IPS DF 19.7 (cell line): ENCODE measurements around the gene BLVRB.
"Not testable (repeated sequence)": the region's sequence is repeated elsewhere in the genome, so short reads cannot be mapped to it uniquely, and the experiment has no call there.

Experiments used
- DNase-seq: peaks from one replicate; pipeline ENCODE4 v3.0.0-alpha.2; 2013; ENCODE audit warnings: low read depth, low spot score

The BLVRB gene

DNA sequence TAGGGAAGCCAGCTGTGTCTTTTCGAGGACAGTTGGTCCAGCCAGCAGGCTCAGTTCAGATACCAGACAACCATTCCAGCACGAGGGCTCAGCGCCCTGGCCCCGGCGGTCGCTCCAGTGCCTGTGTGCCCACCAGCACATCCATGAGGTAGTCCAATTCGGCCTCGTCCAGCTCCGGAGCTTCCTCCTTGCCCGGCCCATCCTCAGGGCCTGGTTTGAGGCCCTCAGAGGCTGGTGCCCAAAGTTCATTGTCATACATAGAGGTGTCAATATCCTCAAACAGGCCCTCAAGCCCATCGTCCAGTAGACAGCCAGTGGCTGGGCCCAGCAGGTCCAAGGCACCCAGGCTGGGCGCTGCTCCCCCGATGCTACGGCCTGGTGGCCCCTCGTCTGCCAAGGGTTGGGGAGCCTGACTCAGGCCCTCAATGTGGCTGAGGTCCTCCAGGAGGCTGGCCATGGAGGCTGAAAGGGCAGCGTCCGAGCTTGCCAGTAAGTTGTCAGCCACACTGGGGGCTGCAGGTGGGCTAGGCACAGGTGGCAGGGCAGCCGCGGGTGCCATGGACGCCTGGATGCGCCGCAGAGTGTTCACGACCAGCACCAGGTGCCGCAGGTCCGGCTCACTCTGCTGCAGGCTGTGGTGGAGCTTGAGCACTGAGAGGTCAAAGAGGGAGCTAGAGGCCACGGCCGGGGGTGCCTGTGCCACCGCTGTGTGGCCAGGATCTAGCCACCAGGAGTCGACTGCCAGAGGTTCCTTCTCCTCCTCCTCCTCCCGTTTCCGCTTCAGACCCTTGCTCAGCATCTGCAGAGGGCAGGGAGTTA is 42.6 kb downstream of the BLVRB start:
- no peak for DNase-seq

DNA sequence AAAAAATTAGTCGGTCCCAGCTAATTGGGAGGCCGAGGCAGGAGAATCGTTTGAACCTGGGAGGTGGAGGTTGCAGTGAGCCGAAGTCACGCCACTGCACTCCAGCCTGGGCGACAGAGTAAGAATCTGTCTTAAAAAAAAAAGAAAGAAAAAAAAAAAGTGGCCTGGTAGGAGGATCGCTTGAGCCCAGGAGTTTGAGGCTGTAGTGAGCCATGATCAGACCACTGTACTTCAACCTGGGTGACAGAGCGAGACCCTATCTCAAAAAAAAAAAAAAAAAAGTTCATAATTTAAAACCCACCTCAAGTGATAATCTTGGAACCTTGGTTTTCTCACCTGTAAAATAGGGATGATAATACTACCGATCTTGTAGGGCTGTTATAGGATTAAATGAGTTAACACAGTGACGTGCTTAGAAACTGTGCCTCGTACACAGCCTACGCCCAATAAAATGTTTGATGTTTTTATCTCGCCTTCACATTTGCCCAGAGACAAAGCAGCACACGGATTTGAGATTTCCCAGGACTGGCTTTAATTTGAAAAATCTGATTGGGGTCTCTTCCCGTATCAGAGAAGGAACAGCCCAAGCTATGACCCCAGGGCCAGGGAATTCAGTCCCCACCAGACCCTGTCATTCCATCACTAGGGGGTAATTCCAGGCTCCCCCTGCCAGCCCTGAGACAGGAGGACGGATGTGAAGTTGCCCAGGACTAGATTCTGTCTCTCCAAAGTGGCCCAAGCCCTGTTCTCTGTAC is 43.4 kb downstream of the BLVRB start:
- DNase-seq: no peak

- DNase-seq: no peak
Observed at GRCh38 chr19:40420766-40421765, 44.5 kb downstream of the BLVRB start.

GRCh38 chr19:40420451-40420765 is 45.1 kb downstream of the BLVRB start:
- no peak for DNase-seq

- DNase-seq: no peak
Observed at GRCh38 chr19:40419780-40420179, 45.8 kb downstream of the BLVRB start.

DNA sequence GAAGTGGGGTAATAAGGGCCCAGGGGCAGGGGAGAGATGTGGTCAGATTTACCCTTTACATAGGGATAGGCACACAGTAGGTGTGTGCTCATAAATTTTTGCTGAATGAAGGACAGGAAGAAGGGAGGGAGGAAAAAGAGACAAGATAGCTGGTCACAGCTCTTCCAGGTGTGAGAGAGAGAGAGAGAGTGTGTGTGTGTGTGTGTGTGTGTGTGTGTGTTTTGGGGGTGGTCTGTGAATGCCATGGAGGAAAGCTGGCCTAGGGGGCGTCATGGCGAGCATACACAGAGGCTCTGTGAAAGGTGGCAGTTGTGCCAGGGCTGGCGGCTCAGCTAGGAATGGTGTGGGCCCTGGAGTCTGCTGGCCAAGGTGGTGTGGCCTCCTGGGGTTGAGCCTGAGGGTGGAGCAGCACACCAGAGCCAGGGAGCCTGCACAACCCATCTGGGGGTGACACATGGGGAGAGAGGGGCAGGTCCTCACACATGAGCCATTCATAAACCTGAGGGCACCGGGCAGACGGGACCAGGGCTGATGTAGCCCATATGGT is 46.4 kb downstream of the BLVRB start:
- DNase-seq: no peak

GRCh38 chr19:40418040-40418439 is 47.5 kb downstream of the BLVRB start:
- DNase-seq: no peak

DNA sequence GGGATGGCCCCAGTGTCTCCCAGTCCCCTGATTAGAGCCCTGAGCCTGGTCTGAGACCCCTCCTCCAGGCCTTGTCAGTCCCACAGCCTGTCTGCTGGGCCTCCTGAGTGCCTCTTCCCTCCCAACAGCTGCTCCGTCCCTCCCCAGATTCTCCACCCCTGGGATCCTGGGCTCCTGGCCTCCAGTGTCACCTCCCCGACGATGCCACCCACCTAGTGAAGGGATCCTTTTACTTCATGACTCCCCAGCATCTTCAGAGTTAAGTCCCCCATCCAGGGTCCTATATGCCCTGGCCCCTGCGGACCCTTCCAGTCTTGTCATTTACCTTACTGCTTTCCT is 47.9 kb downstream of the BLVRB start:
- no peak for DNase-seq

DNA sequence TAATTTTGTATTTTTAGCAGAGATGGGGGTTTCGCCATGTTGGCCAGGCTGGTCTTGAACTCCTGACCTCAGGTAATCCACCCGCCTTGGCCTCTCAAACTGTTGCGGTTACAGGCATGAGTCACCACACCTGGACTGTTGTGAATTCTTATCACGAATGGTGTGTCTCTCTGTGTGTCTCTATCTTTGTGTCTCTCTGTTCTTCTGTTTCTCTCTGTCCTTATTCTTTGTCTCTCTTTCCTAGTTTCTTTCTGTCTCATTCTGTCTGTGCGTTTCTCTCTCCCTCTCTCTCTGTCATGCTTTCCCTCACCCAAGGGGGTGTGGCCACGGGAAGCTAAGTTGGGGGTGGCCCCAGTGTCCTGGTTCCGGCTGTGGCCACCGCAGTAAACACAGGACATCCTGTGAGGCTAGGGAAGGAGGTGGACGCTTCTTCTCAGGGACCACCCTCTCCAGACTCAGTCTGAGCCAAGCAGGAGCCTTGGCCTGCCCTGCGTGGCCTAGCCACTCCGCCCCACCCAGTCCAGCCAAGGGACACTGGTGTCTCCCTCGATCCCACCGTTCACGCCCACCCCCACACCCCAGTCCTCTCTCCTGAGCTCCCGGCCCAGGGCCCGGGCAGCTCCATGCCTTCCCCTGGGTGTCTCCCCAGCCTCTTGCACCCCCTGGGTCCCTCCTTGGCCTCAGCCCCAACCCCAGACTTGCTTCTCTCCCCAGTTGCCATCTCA is 48.5 kb downstream of the BLVRB start:
- no peak for DNase-seq

- DNase-seq: no peak
Observed at GRCh38 chr19:40415768-40416167, 49.8 kb downstream of the BLVRB start.

DNA sequence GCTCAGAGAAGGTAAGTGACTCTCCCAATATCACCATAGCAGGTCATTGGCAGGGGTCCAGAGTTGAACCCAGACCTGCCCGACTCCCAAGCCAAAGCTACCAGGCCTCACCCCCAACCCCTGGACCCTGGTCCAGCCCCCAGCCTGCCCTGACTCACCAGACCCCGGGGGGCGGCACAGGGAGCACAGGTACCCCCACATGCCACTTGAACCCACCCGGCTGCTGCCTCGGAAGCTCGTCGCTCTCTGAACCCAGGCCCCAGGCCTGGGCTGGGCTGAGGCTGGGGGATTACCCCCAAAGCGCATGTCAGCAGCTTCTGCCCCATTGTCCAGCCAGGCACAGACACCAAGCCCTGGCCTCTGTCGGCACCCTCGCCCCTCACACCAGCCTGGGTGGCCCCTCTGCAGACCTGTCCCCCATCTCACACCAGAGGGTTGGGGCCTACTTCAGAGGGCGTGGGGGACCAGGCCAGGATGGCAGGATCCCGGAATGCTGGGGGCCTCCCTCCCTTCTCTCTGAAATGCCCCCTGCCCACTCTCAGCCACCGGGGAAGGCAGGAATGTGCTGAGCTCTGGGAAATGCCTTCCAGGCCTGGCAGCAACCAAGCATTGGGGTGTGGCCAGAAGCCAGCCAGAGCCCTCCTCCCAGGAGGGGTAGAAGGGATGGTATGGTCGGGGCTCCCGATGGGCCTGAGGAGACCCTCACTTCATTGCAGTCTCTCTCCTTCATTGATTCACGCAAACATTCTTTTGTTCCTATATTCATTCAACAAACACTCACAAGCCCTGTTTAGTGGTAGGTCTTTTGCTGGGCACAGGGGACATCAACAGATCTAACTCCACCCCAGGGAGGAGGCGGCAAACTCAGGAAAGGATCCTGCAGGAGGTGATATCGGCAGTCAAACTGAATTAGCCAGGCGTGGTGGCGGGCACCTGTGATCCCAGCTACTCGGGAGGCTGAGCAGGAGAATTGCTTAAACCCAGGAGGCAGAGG is 50.7 kb downstream of the BLVRB start:
- no peak for DNase-seq

GRCh38 chr19:40413291-40413845 is 52.2 kb downstream of the BLVRB start, which contains the start of gene PRX:
Gene PRX (minus strand): TSS chr19:40413378. CDS start chr19:40407932, 5,446 bp downstream.
- DNase-seq: no peak

- no peak for DNase-seq
Observed at GRCh38 chr19:40412866-40413265, 52.7 kb downstream of the BLVRB start.

DNA sequence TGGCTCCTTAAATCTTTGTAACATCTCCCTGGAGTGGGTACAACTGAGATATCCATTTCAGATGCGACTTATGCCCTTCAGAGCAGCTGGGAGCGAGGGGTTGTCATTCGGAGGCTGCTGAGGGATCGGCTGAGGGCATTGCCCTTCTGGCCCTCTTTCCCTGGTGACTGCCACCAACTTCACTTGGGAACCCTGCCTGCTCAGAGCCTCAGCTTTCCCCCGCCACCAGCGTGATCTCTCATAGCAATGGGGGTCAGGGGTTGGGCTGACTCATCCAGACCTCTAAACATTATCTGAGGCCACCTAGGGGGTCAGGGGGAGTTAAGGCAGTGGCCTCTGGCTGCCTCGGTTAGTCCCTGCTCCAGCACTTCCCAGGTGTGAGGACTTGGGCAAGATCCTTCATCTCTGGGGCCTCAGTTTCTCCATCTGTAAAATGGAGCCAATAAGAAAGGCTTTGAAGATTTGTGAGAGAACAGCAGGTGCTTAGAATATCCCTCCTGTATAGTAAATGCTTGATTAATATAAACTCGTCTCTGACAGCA is 53.5 kb downstream of the BLVRB start:
- DNase-seq: no peak

DNA sequence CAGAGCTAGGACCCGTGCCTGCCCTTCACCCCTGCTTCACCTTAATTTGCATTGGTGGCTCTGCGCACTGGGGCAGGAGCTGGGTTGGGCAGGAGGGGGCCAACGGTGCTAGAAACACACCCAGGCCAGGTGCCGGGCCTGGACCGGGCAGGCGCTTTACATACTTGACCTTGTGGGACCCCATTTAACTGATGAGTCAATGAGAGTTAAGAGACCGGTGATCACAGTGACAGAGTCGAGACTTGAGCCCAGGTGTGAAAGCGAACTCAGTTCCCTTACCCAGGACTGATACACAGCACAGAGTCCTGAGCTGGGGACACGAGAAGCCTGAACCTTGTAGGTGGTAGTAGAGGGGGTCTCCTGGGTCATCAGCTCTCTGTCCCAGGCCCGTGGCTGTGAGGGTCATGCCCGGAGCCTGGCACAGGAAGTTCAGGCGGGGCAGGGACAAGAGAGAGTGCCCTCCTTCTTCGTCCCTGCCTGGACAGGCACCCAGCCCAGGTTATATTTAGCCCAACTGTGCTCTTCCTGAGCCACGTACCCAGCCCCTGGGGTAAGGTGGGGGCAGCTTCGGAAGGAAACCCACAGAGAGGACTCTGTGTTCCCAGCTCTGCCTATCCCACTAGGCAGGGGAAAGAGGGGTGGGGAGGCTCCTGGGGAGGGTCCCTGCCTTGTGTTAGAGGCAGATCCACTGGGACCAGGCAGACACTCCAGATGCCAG is 54.3 kb downstream of the BLVRB start:
- DNase-seq: no peak

DNA sequence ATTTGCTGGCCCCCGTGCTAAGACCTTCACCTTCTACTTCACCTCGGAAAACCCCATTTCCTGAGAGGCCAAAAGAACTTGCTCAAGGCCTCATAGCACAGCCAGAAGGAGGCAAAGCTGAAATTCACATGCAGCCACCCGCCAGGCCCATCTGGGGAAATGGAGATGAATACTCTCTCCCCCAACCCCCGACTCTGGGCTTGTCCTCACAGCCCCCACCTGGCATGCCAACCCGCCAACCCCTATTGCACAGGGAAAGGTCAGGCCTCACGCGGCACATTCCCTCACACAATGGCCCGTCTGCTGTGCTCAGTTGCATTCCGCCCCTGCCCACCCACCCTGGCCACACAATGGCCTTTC is 55.5 kb downstream of the BLVRB start:
- DNase-seq: no peak

DNA sequence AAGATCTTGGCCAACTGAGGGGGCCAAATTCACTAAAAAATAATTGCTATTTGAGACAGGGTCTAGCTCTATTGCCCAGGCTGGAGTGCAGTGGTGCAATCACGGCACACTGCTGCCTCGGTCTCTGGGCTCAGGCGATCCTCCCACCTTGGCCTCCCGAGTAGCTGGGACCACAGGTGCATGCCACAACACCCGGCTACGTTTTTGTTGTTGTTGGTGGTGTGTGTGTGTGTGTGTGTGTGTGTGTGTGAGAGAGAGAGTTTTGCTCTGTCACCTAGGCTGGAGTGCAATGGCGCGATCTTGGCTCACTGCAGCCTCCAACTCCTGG is 57.0 kb downstream of the BLVRB start:
- DNase-seq: not testable (repeated sequence)

DNA sequence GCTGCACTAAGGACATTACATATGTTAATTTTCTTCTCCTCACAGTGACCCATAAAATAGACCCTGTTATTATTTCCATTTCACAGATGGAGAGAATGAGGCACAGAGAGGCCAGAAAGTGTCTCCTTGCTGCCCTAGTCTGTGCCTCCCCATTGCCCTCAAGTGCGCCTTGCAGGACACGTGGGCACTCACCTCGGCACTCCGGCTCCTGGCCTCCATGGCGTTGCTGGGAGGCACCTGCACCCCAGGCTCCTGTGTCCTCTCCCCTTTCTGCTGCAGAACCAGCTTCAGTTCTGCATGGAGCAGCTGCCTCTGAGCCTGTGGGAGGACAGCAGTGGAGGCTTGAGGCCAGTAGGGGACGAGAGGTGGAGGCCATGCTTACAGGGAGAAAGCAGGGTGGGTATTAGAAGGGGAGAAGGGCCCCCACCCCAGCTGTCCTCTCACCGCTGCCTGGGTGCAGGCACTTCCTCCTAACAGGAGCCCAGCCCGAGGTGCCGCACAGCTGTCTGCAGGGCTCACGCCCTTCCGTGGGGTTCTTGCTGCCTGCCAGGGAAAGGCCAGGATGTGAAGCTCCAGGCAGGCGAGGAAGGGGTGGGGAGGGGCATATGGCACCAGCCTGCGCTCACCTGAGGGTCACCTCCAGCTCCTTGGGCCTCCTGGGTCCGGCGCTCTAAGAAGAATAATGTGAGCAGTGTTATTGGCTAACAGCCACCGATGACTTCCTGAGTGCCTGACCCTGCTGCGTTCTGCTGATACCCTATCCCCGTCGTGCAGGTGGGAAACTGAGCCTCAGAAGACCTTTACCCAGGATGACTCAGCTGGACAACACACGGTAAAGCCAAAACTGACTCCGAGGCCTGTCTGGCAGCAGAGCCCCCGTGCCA is 57.6 kb downstream of the BLVRB start:
- DNase-seq: no peak
